K562 (cell line): Measurements from ENCODE around the gene VDAC2. TPM values are rescaled to one million over a fixed set of nuclear protein-coding genes. Genes with fewer than 3 reads are reported as not detected.
A peak's percentile ranks its signal among the peaks of the same experiment; 100 is the strongest.

Experiments
- ARNT ChIP-seq, 2 experiments: fragments of 450-650 bp; IDR thresholded peaks; 2 replicates each; pipeline ENCODE4 v1.6.1; 2016; ENCODE audit warnings: mild to moderate bottlenecking in 1 of 2
- polyA plus RNA-seq, 8 experiments: library from polyadenylated mRNA; depleted of rRNA in 4 of 8; stranded (reverse) in 5 of 8; unstranded in 3 of 8; fragments of >200 nt; fragmentation: Nextera tagmentation in 2 of 8; fragmentation: Illumina TruSeq in 1 of 8; extraction: Ambion mirVana in 2 of 8; extraction: Trizol in 1 of 8; gene quantifications; 2 replicates each; pipeline versions ENCODE4 v1.2.1 to v1.2.3, GENCODE V29; 2011 to 2014; ENCODE audit warnings: inconsistent platforms in 1 of 8, missing spikeins in 1 of 8
- total RNA-seq, 7 experiments: library from RNA; depleted of rRNA in 6 of 7; stranded (reverse); fragments of >200 nt in 6 of 7; fragmentation: Illumina TruSeq in 2 of 7; extraction: Trizol in 2 of 7; gene quantifications; 2 replicates each; pipeline versions ENCODE4 v1.2.1 to v1.2.3, GENCODE V29; 2011 to 2021; ENCODE audit warnings: low replicate concordance in 1 of 7
- TF ChIP-seq, protein P1 (sequence below): fragments of 450-650 bp; IDR thresholded peaks from 2 replicates; pipeline ENCODE4 v1.6.1; 2017; ENCODE audit warnings: antibody characterized with exemption, mild to moderate bottlenecking
- TF ChIP-seq, protein P2 (sequence below): sonication (generic); IDR thresholded peaks from 2 replicates; pipeline ENCODE4 v1.6.1; 2016

Gene VDAC2
- total and polyA plus RNA-seq, 9 of the 15 experiments (the other 6 are each of a cell fraction or from before 2014, with no cell fraction given), result 139 to 450 (median 250) TPM

GRCh38 chr10:75230600-75231038, 20.0 kb downstream of the VDAC2 start (continued):
- TF ChIP-seq, protein P1, sequence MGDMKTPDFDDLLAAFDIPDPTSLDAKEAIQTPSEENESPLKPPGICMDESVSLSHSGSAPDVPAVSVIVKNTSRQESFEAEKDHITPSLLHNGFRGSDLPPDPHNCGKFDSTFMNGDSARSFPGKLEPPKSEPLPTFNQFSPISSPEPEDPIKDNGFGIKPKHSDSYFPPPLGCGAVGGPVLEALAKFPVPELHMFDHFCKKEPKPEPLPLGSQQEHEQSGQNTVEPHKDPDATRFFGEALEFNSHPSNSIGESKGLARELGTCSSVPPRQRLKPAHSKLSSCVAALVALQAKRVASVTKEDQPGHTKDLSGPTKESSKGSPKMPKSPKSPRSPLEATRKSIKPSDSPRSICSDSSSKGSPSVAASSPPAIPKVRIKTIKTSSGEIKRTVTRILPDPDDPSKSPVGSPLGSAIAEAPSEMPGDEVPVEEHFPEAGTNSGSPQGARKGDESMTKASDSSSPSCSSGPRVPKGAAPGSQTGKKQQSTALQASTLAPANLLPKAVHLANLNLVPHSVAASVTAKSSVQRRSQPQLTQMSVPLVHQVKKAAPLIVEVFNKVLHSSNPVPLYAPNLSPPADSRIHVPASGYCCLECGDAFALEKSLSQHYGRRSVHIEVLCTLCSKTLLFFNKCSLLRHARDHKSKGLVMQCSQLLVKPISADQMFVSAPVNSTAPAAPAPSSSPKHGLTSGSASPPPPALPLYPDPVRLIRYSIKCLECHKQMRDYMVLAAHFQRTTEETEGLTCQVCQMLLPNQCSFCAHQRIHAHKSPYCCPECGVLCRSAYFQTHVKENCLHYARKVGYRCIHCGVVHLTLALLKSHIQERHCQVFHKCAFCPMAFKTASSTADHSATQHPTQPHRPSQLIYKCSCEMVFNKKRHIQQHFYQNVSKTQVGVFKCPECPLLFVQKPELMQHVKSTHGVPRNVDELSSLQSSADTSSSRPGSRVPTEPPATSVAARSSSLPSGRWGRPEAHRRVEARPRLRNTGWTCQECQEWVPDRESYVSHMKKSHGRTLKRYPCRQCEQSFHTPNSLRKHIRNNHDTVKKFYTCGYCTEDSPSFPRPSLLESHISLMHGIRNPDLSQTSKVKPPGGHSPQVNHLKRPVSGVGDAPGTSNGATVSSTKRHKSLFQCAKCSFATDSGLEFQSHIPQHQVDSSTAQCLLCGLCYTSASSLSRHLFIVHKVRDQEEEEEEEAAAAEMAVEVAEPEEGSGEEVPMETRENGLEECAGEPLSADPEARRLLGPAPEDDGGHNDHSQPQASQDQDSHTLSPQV, result peak; percentile 61; the same call in 1 of the 2 replicates
- TF ChIP-seq, protein P2, sequence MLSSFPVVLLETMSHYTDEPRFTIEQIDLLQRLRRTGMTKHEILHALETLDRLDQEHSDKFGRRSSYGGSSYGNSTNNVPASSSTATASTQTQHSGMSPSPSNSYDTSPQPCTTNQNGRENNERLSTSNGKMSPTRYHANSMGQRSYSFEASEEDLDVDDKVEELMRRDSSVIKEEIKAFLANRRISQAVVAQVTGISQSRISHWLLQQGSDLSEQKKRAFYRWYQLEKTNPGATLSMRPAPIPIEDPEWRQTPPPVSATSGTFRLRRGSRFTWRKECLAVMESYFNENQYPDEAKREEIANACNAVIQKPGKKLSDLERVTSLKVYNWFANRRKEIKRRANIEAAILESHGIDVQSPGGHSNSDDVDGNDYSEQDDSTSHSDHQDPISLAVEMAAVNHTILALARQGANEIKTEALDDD, result peak; percentile 81; the same call in 1 of the 2 replicates
- peak in 1 of 2 experiments; percentile 74; a peak in 2 of 4 replicates for TF ChIP-seq ARNT (IDR thresholded peaks at IDR 0.05)
